HEK293 (cell line): Measurements from ENCODE around the gene AURKA.

ENCODE experiments used
- CTCF ChIA-PET: fragments of 350-600 bp; formaldehyde crosslinking; extraction: SDS; loops from one replicate; lab custom pipeline; 2021; ENCODE audit warnings: antibody characterized with exemption; lab: Yijun Ruan, JAX
- POLR2A ChIA-PET: fragments of 300-600 bp; formaldehyde crosslinking; extraction: SDS; loops from one replicate; lab custom pipeline; 2020; ENCODE audit warnings: antibody characterized with exemption, inconsistent platforms; lab: Yijun Ruan, JAX
- H3K27ac ChIP-seq: fragments of 200-500 bp; sonication (Bioruptor generic); 2 replicates; pipeline ENCODE4 v1.5.1; 2014; ENCODE audit warnings: low read depth, low read length, control low read depth, inconsistent platforms; ENCODE audit errors: extremely low read depth
- H3K36me3 ChIP-seq, 2 experiments: fragments of 200-500 bp in 1 of 2; sonication (Bioruptor generic) in 1 of 2; 1 replicate in 1 of 2; 2 replicates in 1 of 2; pipeline ENCODE4 v1.5.1; 2014 to 2017; ENCODE audit warnings: inconsistent platforms in 2 of 2, low read length in 2 of 2; ENCODE audit not compliant: control insufficient read depth in 2 of 2, insufficient read depth in 1 of 2
- H3K4me1 ChIP-seq: fragments of 200-500 bp; sonication (Bioruptor generic); 2 replicates; pipeline ENCODE4 v1.5.1; 2014; ENCODE audit warnings: mild to moderate bottlenecking, low read length, inconsistent platforms; ENCODE audit not compliant: control insufficient read depth, insufficient read depth
- H3K4me3 ChIP-seq: 2 replicates; pipeline ENCODE4 v1.5.1; 2011; ENCODE audit warnings: low read depth, mild to moderate bottlenecking, control low read depth, low read length, moderate library complexity
- H3K9me3 ChIP-seq: fragments of 200-500 bp; sonication (Bioruptor generic); 2 replicates; pipeline ENCODE4 v1.5.1; 2014; ENCODE audit warnings: low read depth, low read length, inconsistent platforms; ENCODE audit not compliant: control insufficient read depth, insufficient read depth
- EGR2 ChIP-seq: fragments of 450-650 bp; formaldehyde crosslinking; IDR thresholded peaks from 2 replicates; pipeline ENCODE4 v1.5.1; 2016; ENCODE audit warnings: low read depth, missing biosample characterization, missing genetic modification characterization
- GLI4 ChIP-seq: fragments of 450-650 bp; formaldehyde crosslinking; IDR thresholded peaks from 2 replicates; pipeline ENCODE4 v1.5.1; 2016; ENCODE audit warnings: missing biosample characterization, missing genetic modification characterization
- SCRT2 ChIP-seq: fragments of 450-650 bp; formaldehyde crosslinking; IDR thresholded peaks from 2 replicates; pipeline ENCODE4 v1.5.1; 2016; ENCODE audit warnings: missing biosample characterization, missing genetic modification characterization
- TCF7L2 ChIP-seq: IDR thresholded peaks from 2 replicates; pipeline ENCODE4 v1.6.1; 2011; ENCODE audit warnings: low read depth, mild to moderate bottlenecking, inconsistent platforms, low read length, moderate library complexity, borderline replicate concordance
- ZBTB1 ChIP-seq: fragments of 450-650 bp; formaldehyde crosslinking; IDR thresholded peaks from 2 replicates; pipeline ENCODE4 v1.5.1; 2016; ENCODE audit warnings: missing biosample characterization, missing genetic modification characterization
- ZBTB20 ChIP-seq: fragments of 450-650 bp; formaldehyde crosslinking; IDR thresholded peaks from 2 replicates; pipeline ENCODE4 v1.5.1; 2016; ENCODE audit warnings: missing biosample characterization, missing genetic modification characterization
- ZFHX2 ChIP-seq: fragments of 450-650 bp; formaldehyde crosslinking; conservative IDR thresholded peaks from 2 replicates; pipeline ENCODE4 v1.5.1; 2016; ENCODE audit warnings: missing biosample characterization, missing genetic modification characterization
- ZIC2 ChIP-seq: fragments of 450-650 bp; formaldehyde crosslinking; IDR thresholded peaks from 2 replicates; pipeline ENCODE4 v1.5.1; 2016; ENCODE audit warnings: missing biosample characterization, missing genetic modification characterization
- ZNF133 ChIP-seq: fragments of 450-650 bp; formaldehyde crosslinking; IDR thresholded peaks from 2 replicates; pipeline ENCODE4 v1.5.1; 2016; ENCODE audit warnings: missing biosample characterization, missing genetic modification characterization
- ZNF184 ChIP-seq: fragments of 450-650 bp; IDR thresholded peaks from 2 replicates; pipeline ENCODE4 v1.5.1; 2018; ENCODE audit warnings: missing biosample characterization, mild to moderate bottlenecking, missing genetic modification characterization
- ZNF391 ChIP-seq: fragments of 450-650 bp; formaldehyde crosslinking; IDR thresholded peaks from 2 replicates; pipeline ENCODE4 v1.5.1; 2016; ENCODE audit warnings: low read depth, missing biosample characterization, missing genetic modification characterization, borderline replicate concordance
- ZNF560 ChIP-seq: fragments of 450-650 bp; formaldehyde crosslinking; IDR thresholded peaks from 2 replicates; pipeline ENCODE4 v1.5.1; 2017; ENCODE audit warnings: missing biosample characterization, missing genetic modification characterization, borderline replicate concordance
- TF ChIP-seq, protein P1 (sequence below): fragments of 450-650 bp; formaldehyde crosslinking; conservative IDR thresholded peaks from 2 replicates; pipeline ENCODE4 v1.5.1; 2016; ENCODE audit warnings: low read depth, missing biosample characterization, missing genetic modification characterization
- TF ChIP-seq, protein P2 (sequence below): fragments of 450-650 bp; formaldehyde crosslinking; IDR thresholded peaks from 2 replicates; pipeline ENCODE4 v1.5.0; 2017; ENCODE audit warnings: missing biosample characterization, missing genetic modification characterization, borderline replicate concordance

The AURKA gene

DNA sequence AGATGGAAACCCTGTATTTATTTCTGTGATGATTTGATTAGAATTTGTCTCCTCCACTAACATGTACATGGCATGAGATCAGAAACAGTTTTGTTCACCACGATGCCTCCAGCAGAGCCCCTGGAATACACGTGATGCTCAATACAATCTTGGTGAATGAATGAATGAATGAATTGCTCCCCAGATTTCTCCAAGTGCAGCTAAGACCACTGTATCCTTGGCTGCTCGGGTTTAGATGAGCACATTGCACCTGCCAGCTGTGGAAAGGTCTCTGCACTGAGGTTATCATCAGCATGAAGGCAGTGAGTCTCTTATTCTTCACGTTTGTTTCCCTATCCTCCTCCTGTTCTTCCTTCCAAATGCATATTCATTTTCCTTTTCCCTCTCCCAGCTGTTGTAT lies 37.9 kb upstream of the AURKA start:
- no peaks in the 10 kb centered on the region for H3K36me3 ChIP-seq
- H3K4me1 ChIP-seq, result no peaks in the 10 kb centered on the region
- ChIA-PET POLR2A (no interaction called here), CTCF (interaction anchor here (0.7 kb wide), 1 partner anchor 468 kb away, joined by 4 read pairs; no protein-coding TSS in a partner anchor)
- H3K27ac ChIP-seq, result no peak overlapping the region
- no peak overlapping the region for H3K4me3 ChIP-seq
- TF ChIP-seq, protein P1, sequence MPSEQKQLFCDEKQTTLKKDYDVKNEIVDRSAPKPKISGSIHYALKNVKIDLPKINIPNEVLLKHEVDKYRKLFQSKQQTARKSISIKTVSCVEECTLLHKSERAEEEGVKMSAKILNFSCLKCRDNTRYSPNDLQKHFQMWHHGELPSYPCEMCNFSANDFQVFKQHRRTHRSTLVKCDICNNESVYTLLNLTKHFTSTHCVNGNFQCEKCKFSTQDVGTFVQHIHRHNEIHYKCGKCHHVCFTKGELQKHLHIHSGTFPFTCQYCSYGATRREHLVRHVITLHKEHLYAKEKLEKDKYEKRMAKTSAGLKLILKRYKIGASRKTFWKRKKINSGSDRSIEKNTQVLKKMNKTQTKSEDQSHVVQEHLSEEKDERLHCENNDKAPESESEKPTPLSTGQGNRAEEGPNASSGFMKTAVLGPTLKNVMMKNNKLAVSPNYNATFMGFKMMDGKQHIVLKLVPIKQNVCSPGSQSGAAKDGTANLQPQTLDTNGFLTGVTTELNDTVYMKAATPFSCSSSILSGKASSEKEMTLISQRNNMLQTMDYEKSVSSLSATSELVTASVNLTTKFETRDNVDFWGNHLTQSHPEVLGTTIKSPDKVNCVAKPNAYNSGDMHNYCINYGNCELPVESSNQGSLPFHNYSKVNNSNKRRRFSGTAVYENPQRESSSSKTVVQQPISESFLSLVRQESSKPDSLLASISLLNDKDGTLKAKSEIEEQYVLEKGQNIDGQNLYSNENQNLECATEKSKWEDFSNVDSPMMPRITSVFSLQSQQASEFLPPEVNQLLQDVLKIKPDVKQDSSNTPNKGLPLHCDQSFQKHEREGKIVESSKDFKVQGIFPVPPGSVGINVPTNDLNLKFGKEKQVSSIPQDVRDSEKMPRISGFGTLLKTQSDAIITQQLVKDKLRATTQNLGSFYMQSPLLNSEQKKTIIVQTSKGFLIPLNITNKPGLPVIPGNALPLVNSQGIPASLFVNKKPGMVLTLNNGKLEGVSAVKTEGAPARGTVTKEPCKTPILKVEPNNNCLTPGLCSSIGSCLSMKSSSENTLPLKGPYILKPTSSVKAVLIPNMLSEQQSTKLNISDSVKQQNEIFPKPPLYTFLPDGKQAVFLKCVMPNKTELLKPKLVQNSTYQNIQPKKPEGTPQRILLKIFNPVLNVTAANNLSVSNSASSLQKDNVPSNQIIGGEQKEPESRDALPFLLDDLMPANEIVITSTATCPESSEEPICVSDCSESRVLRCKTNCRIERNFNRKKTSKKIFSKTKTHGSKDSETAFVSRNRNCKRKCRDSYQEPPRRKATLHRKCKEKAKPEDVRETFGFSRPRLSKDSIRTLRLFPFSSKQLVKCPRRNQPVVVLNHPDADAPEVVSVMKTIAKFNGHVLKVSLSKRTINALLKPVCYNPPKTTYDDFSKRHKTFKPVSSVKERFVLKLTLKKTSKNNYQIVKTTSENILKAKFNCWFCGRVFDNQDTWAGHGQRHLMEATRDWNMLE, result no peak
- TF ChIP-seq, all 188 proteins: peak for 0
- H3K9me3 ChIP-seq, result no peaks in the 10 kb centered on the region

DNA sequence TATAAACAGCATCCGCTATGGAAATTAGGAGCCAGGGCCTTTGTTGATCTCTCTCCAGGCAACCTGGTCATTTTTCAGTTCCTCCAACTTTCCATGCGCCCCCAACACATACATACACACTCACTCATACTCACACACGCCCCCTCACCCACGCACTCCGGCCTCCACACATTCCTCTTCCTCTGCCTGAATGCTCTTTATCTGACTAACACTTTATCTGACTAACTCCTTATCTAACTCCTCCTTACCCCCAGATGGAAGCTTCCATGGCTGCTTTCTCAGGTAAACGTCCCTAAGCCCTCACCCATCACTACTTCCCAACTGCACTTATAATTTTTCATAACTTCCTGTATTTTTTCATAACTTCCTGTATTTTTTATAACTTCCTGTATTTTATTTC lies 37.5 kb upstream of the AURKA start:
- POLR2A ChIA-PET, result no interaction called here
- TF ChIP-seq ZBTB20 (tag by site-specific recombination), result no peak
- TF ChIP-seq EGR2 (tag by site-specific recombination), result peak; percentile 97
- no peak for TF ChIP-seq ZNF133 (tag by site-specific recombination)
- peak; percentile 95 for TF ChIP-seq ZFHX2 (tag by site-specific recombination)
- no peak for TF ChIP-seq ZBTB1 (tag by site-specific recombination)
- TF ChIP-seq ZNF391 (tag by site-specific recombination), result no peak
- TF ChIP-seq, all 188 proteins: peak for 2

DNA sequence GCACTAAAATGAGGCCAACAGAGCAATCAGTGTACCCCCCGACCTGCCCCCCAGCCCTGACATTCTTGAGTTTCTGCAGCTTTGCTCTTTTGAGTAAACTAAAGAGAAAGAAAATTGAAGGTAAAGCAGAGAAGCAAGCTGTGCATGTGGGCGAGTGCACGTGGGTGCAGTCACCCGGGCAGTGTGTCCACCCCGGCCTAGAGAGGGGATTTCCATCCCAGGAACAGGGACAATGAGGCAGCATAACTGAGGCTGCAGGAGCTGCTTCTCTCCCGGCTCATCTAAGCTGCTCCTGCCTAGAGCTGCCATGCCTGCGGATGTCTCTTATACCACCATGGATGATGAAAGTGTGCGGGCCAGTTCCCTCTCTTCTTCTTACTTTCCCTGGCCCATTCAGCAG lies 36.9 kb upstream of the AURKA start:
- ChIA-PET POLR2A (no interaction called here), CTCF (no interaction called here)
- TF ChIP-seq GLI4 (tag by site-specific recombination) (no peak), ZNF184 (no peak), ZIC2 (tag by site-specific recombination) (no peak), ZNF560 (tag by site-specific recombination) (no peak), SCRT2 (no peak), TCF7L2 (no peak)
- TF ChIP-seq, protein P2, sequence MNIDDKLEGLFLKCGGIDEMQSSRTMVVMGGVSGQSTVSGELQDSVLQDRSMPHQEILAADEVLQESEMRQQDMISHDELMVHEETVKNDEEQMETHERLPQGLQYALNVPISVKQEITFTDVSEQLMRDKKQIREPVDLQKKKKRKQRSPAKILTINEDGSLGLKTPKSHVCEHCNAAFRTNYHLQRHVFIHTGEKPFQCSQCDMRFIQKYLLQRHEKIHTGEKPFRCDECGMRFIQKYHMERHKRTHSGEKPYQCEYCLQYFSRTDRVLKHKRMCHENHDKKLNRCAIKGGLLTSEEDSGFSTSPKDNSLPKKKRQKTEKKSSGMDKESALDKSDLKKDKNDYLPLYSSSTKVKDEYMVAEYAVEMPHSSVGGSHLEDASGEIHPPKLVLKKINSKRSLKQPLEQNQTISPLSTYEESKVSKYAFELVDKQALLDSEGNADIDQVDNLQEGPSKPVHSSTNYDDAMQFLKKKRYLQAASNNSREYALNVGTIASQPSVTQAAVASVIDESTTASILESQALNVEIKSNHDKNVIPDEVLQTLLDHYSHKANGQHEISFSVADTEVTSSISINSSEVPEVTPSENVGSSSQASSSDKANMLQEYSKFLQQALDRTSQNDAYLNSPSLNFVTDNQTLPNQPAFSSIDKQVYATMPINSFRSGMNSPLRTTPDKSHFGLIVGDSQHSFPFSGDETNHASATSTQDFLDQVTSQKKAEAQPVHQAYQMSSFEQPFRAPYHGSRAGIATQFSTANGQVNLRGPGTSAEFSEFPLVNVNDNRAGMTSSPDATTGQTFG (tag by site-specific recombination), result no peak
- Histone ChIP-seq H3K4me3 (no peak overlapping the region), H3K36me3 (no peaks in the 10 kb centered on the region), H3K27ac (no peak overlapping the region), H3K9me3 (no peaks in the 10 kb centered on the region), H3K4me1 (no peaks in the 10 kb centered on the region)

More for the DNA sequence above, 37.5 kb upstream of the AURKA start:
- Histone ChIP-seq H3K4me3 (no peak overlapping the region), H3K36me3 (no peaks in the 10 kb centered on the region), H3K4me1 (no peaks in the 10 kb centered on the region), H3K27ac (no peak overlapping the region), H3K9me3 (no peaks in the 10 kb centered on the region)
- CTCF ChIA-PET, result interaction anchor here (0.7 kb wide), 1 partner anchor 469 kb away, joined by 4 read pairs; no protein-coding TSS in a partner anchor
